Muscle of leg (tissue), 11 donors: Measurements from ENCODE around the gene RIPK1. TPM values are rescaled to one million over a fixed set of nuclear protein-coding genes. Genes with fewer than 3 reads are reported as not detected.

Experiments
- DNase-seq: peaks from one replicate; pipeline ENCODE4 v3.0.0; 2013
- H3K27ac ChIP-seq: one replicate; pipeline ENCODE4 v1.5.1; 2013; ENCODE audit warnings: mild to moderate bottlenecking, low read length, control low read depth
- H3K27me3 ChIP-seq: one replicate; pipeline ENCODE4 v1.6.1; 2013; ENCODE audit warnings: low read length; ENCODE audit not compliant: control insufficient read depth, insufficient read depth
- H3K36me3 ChIP-seq: one replicate; pipeline ENCODE4 v1.6.1; 2013; ENCODE audit warnings: low read length; ENCODE audit not compliant: control insufficient read depth, insufficient read depth
- H3K4me1 ChIP-seq: one replicate; pipeline ENCODE4 v1.6.1; 2013; ENCODE audit warnings: low read length; ENCODE audit not compliant: control insufficient read depth, insufficient read depth
- H3K4me3 ChIP-seq: one replicate; pipeline ENCODE4 v1.5.1; 2013; ENCODE audit warnings: low read length, control low read depth
- H3K9me3 ChIP-seq: replicated peaks from 2 replicates; pipeline ENCODE4 v1.6.1; 2013; ENCODE audit warnings: low read depth, low read length; ENCODE audit not compliant: control insufficient read depth
- WGBS: methylation state at CpG from one replicate; pipeline ENCODE4 v1.1.5; 2013; ENCODE audit warnings: missing lambda C conversion rate; ENCODE audit not compliant: insufficient coverage; 5-methylcytosine and 5-hydroxymethylcytosine counted together
- polyA plus RNA-seq, 8 donors: library from polyadenylated mRNA; unstranded; fragments of 120-200 nt; gene quantifications; one replicate each; pipeline versions ENCODE4 v1.2.1 to v1.2.3, GENCODE V29; 2013; ENCODE audit warnings: inconsistent platforms in 1 of 8, low replicate concordance in 1 of 8; ENCODE audit not compliant: insufficient read length in 8 of 8, insufficient read depth in 1 of 8
- total RNA-seq: library from RNA; stranded (reverse); fragments of 120-200 nt; gene quantifications from one replicate; pipeline ENCODE4 v1.2.4, GENCODE V29; 2013

Gene RIPK1
- total and polyA plus RNA-seq, 9 donors: 10.8 to 16.9 (median 13.2) TPM

GRCh38 chr6:3108746-3109414 is 40.6 kb downstream of the RIPK1 start:
- no peak overlapping the region for H3K27ac ChIP-seq

GRCh38 chr6:3109761-3110160 is 41.5 kb downstream of the RIPK1 start:
- WGBS: no CpG with 5 or more reads among the region's 3 CpGs
- H3K27ac ChIP-seq: no peak overlapping the region
- H3K4me1 ChIP-seq: peaks cover 4% of the 10 kb centered on the region
- no peaks in the 10 kb centered on the region for H3K9me3 ChIP-seq
- H3K36me3 ChIP-seq: peaks cover 78% of the 10 kb centered on the region
- DNase-seq: no peak
- no peak overlapping the region for H3K4me3 ChIP-seq
- H3K27me3 ChIP-seq: no peaks in the 10 kb centered on the region

More at GRCh38 chr6:3108746-3109414, 40.6 kb downstream of the RIPK1 start:
- H3K4me1 ChIP-seq: no peaks in the 10 kb centered on the region
- 82% methylated on average over 9 of the region's 10 CpGs for WGBS
- no peaks in the 10 kb centered on the region for H3K9me3 ChIP-seq
- H3K27me3 ChIP-seq: no peaks in the 10 kb centered on the region
- no peak for DNase-seq
- peaks cover 74% of the 10 kb centered on the region for H3K36me3 ChIP-seq
- H3K4me3 ChIP-seq: no peak overlapping the region

- Histone ChIP-seq H3K36me3 (peaks cover 47% of the 10 kb centered on the region), H3K4me3 (no peak overlapping the region), H3K27ac (no peak overlapping the region), H3K9me3 (no peaks in the 10 kb centered on the region), H3K4me1 (peaks cover 14% of the 10 kb centered on the region), H3K27me3 (no peaks in the 10 kb centered on the region)
- DNase-seq: no peak
- WGBS: 100% methylated on average over 2 of the region's 6 CpGs
Observed at GRCh38 chr6:3114377-3114776, 46.1 kb downstream of the RIPK1 start.

- Histone ChIP-seq H3K27ac (peak overlapping the region; percentile 98), H3K36me3 (peaks cover 22% of the 10 kb centered on the region), H3K9me3 (no peaks in the 10 kb centered on the region), H3K4me1 (peaks cover 16% of the 10 kb centered on the region), H3K4me3 (peak overlapping the region; percentile 85), H3K27me3 (no peaks in the 10 kb centered on the region)
- 3% methylated on average over 3 of the region's 8 CpGs for WGBS
- DNase-seq: no peak
Observed at GRCh38 chr6:3117912-3118352, 49.6 kb downstream of the RIPK1 start.

- Histone ChIP-seq H3K4me3 (peak within 1 kb of the TSS; percentile 85), H3K9me3 (no peaks in the 10 kb centered on the region), H3K27me3 (no peaks in the 10 kb centered on the region), H3K27ac (peak within 1 kb of the TSS; percentile 98), H3K36me3 (peaks cover 18% of the 10 kb centered on the region), H3K4me1 (peaks cover 16% of the 10 kb centered on the region)
- under 1% methylated on average over 89 of the region's 89 CpGs for WGBS
- peak; percentile 97 for DNase-seq
Observed at GRCh38 chr6:3118353-3119039, 50.2 kb downstream of the RIPK1 start, which contains the start of gene BPHL. Gene BPHL, plus strand, starts transcription at chr6:3118711. Its CDS starts 30 bp downstream, at chr6:3118741.

GRCh38 chr6:3119040-3119723 is 50.9 kb downstream of the RIPK1 start:
- DNase-seq: no peak
- 0% methylated on average over 14 of the region's 19 CpGs for WGBS
- Histone ChIP-seq H3K9me3 (no peaks in the 10 kb centered on the region), H3K27ac (peak overlapping the region; percentile 69), H3K36me3 (peaks cover 12% of the 10 kb centered on the region), H3K4me1 (peaks cover 16% of the 10 kb centered on the region), H3K4me3 (peak overlapping the region; percentile 85), H3K27me3 (no peaks in the 10 kb centered on the region)

GRCh38 chr6:3120765-3121089 is 52.4 kb downstream of the RIPK1 start:
- 82% methylated on average over 4 of the region's 5 CpGs for WGBS
- DNase-seq: no peak
- Histone ChIP-seq H3K9me3 (no peaks in the 10 kb centered on the region), H3K27me3 (no peaks in the 10 kb centered on the region), H3K4me1 (peaks cover 12% of the 10 kb centered on the region), H3K4me3 (no peak overlapping the region), H3K27ac (no peak overlapping the region), H3K36me3 (peaks cover 5% of the 10 kb centered on the region)

- H3K36me3 ChIP-seq: peaks cover 5% of the 10 kb centered on the region
- H3K9me3 ChIP-seq: no peaks in the 10 kb centered on the region
- H3K4me3 ChIP-seq: no peak overlapping the region
- no peaks in the 10 kb centered on the region for H3K27me3 ChIP-seq
- H3K4me1 ChIP-seq: peaks cover 8% of the 10 kb centered on the region
- DNase-seq: no peak
- no peak overlapping the region for H3K27ac ChIP-seq
- 89% methylated on average over 9 of the region's 9 CpGs for WGBS
Observed at GRCh38 chr6:3122823-3123182, 54.5 kb downstream of the RIPK1 start.

GRCh38 chr6:3124667-3125066 is 56.4 kb downstream of the RIPK1 start:
- Histone ChIP-seq H3K27me3 (no peaks in the 10 kb centered on the region), H3K4me1 (no peaks in the 10 kb centered on the region), H3K27ac (no peak overlapping the region), H3K9me3 (no peaks in the 10 kb centered on the region), H3K36me3 (peaks cover 18% of the 10 kb centered on the region), H3K4me3 (no peak overlapping the region)
- DNase-seq: no peak
- WGBS: 85% methylated on average over 4 of the region's 8 CpGs

- H3K36me3 ChIP-seq: peaks cover 30% of the 10 kb centered on the region
- H3K27me3 ChIP-seq: no peaks in the 10 kb centered on the region
- H3K4me1 ChIP-seq: no peaks in the 10 kb centered on the region
- no peak for DNase-seq
- no peak overlapping the region for H3K27ac ChIP-seq
- H3K4me3 ChIP-seq: no peak overlapping the region
- no peaks in the 10 kb centered on the region for H3K9me3 ChIP-seq
- no CpG with 5 or more reads among the region's 2 CpGs for WGBS
Observed at GRCh38 chr6:3125815-3126214, 57.5 kb downstream of the RIPK1 start.
